Left lung (tissue), 10 donors: ENCODE data around the gene PAPPA. TPM values are rescaled to one million over a fixed set of nuclear protein-coding genes. Genes with fewer than 3 reads are reported as not detected.

ENCODE experiments used
- ATAC-seq: fragments of 200-7000 bp; cut with Tn5 transposase; one replicate; pipeline ENCODE4 v1.9.1; 2020; ENCODE audit warnings: moderate library complexity
- DNase-seq, 4 donors: peaks; one replicate each; pipeline ENCODE4 v3.0.0-alpha.2; 2013 to 2020
- H3K27ac ChIP-seq, 2 donors: fragments of 200-600 bp; sonication (generic) in 1 of 2; one replicate each; pipeline versions ENCODE4 v1.5.0 to v1.8.0; 2020 to 2021
- H3K27me3 ChIP-seq, 2 donors: fragments of 200-600 bp; sonication (generic) in 1 of 2; one replicate each; pipeline versions ENCODE4 v1.5.0 to v1.8.0; 2020 to 2021
- H3K36me3 ChIP-seq, 2 donors: fragments of 200-600 bp; sonication (generic) in 1 of 2; one replicate each; pipeline versions ENCODE4 v1.5.0 to v1.8.0; 2020 to 2021
- H3K4me1 ChIP-seq, 2 donors: fragments of 200-600 bp; one replicate each; pipeline ENCODE4 v1.8.0; 2021
- H3K4me3 ChIP-seq, 2 donors: fragments of 200-600 bp; sonication (generic) in 1 of 2; one replicate each; pipeline versions ENCODE4 v1.5.0 to v1.8.0; 2020 to 2021; ENCODE audit warnings: mild to moderate bottlenecking in 1 of 2
- H3K9me3 ChIP-seq, 2 donors: fragments of 200-600 bp; sonication (generic) in 1 of 2; one replicate each; pipeline versions ENCODE4 v1.5.0 to v1.8.0; 2020 to 2021
- intact Hi-C, 2 donors: fragments of 100-400 bp; cut with DNase I; formaldehyde crosslinking; loops; one replicate each; pipeline versions ENCODE4 v1.11.2 to v1.14.2; 2022
- polyA plus RNA-seq, 6 donors: library from polyadenylated mRNA; unstranded; fragments of 120-200 nt; gene quantifications; one replicate each; pipeline ENCODE4 v1.2.1, GENCODE V29; 2013; ENCODE audit not compliant: insufficient read length in 6 of 6
- total RNA-seq, 2 donors: library from RNA; stranded (reverse); fragmentation: NEBNext Ultra II Directional; extraction: Animal tissue kit (Norgen Biotek cat#: 25700); gene quantifications; one replicate each; pipeline ENCODE4 v1.2.1, GENCODE V29; 2021
- TF ChIP-seq, protein P1 (sequence below), 2 donors: fragments of 200-600 bp; sonication (generic) in 1 of 2; IDR thresholded peaks; one replicate each; pipeline versions ENCODE4 v1.5.0 to v1.8.0; 2021; ENCODE audit warnings: antibody characterized with exemption in 2 of 2
- donor health status: DM: no; HTN: yes; CAD: no.
- donor health status: DM: no; HTN: no; CAD: no.

The PAPPA gene
- total and polyA plus RNA-seq, 8 donors: 1.1 to 9.8 (median 1.3) TPM

DNA sequence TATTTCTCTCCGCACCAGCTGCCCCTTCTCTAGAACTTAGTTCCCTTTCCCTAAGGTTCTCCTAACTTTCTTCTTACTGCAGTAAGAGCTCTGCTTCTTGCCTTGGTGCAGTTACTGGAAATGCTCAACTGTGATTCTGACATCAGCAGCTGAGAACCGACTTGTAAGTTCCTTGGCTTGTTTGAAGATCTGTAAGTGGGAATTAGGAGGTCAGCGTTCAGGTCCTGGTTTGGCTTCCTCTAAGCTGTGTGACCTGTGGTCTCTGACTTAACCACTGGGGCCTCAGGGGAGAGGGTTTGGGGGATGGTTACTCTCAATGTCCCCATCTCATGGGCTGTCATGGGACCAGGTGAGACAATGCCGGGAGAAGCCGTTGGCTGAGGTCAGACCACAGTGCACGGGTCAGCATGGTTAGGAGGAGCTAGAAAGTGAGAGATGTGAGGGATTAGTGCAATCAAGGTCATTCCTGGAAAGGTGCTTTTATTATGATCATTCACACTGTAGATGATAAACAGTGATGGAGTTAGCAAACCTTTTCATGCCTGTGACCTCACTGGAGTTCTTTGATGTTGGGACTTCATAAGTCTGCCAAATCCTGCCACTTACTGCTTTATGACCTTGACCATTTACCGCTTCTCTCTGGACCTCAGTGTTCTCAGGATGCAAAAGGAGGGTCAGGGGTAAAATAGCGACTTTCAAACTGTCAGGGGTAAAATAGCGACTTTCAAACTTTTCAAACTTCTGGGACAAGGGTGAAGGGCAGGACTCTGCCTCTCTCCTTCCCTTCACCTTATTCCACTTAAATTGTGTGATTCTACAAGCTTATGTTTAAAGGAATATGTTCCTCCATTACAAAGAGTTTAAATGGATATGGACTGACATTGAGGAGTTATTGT is 7.3 kb downstream of the PAPPA start:
- intact Hi-C loops: no loop called here
- H3K4me3 ChIP-seq: no peak overlapping the region
- H3K36me3 ChIP-seq: no peaks in the 10 kb centered on the region
- no peak overlapping the region for H3K27ac ChIP-seq
- peaks cover 0 to 42% of the 10 kb centered on the region in 2 donors for H3K27me3 ChIP-seq
- ATAC-seq: no peak
- no peaks in the 10 kb centered on the region for H3K4me1 ChIP-seq
- no peak for DNase-seq
- TF ChIP-seq, protein P1, sequence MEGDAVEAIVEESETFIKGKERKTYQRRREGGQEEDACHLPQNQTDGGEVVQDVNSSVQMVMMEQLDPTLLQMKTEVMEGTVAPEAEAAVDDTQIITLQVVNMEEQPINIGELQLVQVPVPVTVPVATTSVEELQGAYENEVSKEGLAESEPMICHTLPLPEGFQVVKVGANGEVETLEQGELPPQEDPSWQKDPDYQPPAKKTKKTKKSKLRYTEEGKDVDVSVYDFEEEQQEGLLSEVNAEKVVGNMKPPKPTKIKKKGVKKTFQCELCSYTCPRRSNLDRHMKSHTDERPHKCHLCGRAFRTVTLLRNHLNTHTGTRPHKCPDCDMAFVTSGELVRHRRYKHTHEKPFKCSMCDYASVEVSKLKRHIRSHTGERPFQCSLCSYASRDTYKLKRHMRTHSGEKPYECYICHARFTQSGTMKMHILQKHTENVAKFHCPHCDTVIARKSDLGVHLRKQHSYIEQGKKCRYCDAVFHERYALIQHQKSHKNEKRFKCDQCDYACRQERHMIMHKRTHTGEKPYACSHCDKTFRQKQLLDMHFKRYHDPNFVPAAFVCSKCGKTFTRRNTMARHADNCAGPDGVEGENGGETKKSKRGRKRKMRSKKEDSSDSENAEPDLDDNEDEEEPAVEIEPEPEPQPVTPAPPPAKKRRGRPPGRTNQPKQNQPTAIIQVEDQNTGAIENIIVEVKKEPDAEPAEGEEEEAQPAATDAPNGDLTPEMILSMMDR (IDR thresholded peaks at IDR 0.05): no peak
- H3K9me3 ChIP-seq: no peaks in the 10 kb centered on the region

DNA sequence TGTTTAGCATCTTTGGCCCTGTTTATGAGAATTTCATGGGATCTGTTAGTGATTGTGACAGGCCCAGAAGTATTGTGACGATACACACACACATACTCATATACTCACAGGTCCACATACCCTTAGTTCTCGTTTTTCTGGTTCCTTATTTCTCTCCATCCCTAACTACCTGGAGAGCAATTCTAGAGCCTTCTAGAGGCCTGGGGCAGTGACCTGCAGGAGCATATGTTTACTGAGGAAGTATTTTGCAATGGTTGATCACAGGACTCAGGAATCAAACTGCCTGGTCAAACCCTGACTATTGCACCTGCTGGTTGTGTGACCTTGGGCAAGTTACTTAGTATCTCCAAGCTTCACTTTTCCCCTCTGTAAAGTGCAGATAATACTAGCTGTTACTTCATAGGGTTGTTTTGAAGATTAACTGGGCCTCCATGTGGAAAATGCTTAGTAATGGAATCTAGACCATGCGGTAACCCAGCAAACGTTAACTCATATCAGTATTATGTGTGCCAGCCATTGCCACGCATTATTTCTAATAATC is 8.7 kb downstream of the PAPPA start:
- Histone ChIP-seq H3K9me3 (no peaks in the 10 kb centered on the region), H3K36me3 (no peaks in the 10 kb centered on the region), H3K27ac (no peak overlapping the region), H3K4me1 (no peaks in the 10 kb centered on the region), H3K27me3 (peaks cover 0 to 29% of the 10 kb centered on the region in 2 donors), H3K4me3 (no peak overlapping the region)
- ATAC-seq (peak; percentile 54), DNase-seq (no peak)
- TF ChIP-seq, protein P1 (IDR thresholded peaks at IDR 0.05): no peak
- intact Hi-C loops: no loop called here

DNA sequence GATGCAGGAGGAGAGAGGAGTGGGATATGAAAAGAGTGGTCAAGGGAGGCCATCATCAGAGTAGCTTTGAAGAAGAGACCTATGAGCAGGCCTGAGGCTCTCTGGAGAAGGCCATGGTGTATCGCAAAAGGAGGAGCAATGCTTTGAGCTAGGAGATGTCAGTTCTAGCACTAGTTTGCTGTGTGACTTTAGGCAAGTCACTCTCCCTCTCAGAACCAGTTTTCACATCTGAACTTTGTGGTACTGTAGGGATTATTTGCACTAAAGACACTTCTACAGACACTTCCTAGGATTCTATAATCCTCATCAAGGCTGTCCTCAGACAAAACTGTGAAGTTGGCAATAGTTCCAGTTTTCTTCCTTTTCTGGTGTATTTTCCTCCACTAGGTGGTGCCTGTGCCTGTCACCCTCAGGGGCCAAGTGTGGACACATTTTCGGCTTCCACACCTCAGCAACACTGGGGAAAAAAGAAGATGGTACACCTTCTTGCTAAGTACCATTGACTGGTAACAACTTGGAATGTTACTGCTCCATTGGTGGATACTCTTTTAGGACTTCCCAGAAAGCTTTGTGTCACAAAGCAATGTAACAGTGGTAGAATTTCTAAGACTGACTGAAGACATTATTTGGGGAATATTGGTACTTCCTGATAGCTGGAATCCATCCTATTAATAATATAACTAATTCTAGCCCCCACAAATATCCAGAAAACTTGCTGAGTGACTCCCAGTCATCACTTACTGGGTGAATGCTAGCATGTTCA is 9.9 kb downstream of the PAPPA start:
- H3K4me3 ChIP-seq: no peak overlapping the region
- no peak overlapping the region for H3K27ac ChIP-seq
- H3K4me1 ChIP-seq: no peaks in the 10 kb centered on the region
- H3K9me3 ChIP-seq: no peaks in the 10 kb centered on the region
- peaks cover 0 to 17% of the 10 kb centered on the region in 2 donors for H3K27me3 ChIP-seq
- TF ChIP-seq, protein P1 (IDR thresholded peaks at IDR 0.05): peak in 1 of 2 donors; percentile 27
- no peaks in the 10 kb centered on the region for H3K36me3 ChIP-seq
- ATAC-seq (peak; percentile 31), DNase-seq (no peak)
- intact Hi-C loops: no loop called here

DNA sequence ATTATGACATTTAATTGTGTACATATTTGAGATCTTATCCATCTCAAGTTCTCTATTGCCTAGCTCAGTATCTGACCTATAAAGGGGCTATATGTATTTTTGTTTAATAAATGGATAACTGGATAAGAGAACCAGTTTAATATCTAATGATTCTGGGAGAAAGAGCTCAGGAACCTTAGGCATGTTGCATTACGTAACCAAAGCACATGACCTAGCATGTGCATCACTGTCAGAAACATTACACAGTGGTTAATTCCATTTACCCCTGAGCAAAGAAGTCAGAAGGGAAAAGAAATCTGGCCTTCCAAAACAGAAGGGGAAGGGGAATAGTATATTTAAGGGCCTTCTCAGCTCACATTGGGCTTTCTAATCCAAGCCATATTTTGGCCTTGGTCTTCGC is 12.3 kb downstream of the PAPPA start:
- DNase-seq (no peak), ATAC-seq (peak; percentile 17)
- no peak overlapping the region for H3K4me3 ChIP-seq
- H3K27ac ChIP-seq: no peak overlapping the region
- H3K4me1 ChIP-seq: no peaks in the 10 kb centered on the region
- H3K36me3 ChIP-seq: no peaks in the 10 kb centered on the region
- H3K9me3 ChIP-seq: no peaks in the 10 kb centered on the region
- TF ChIP-seq, protein P1 (IDR thresholded peaks at IDR 0.05): no peak
- H3K27me3 ChIP-seq: peaks cover 0 to 2% of the 10 kb centered on the region in 2 donors
- intact Hi-C loops: no loop called here

DNA sequence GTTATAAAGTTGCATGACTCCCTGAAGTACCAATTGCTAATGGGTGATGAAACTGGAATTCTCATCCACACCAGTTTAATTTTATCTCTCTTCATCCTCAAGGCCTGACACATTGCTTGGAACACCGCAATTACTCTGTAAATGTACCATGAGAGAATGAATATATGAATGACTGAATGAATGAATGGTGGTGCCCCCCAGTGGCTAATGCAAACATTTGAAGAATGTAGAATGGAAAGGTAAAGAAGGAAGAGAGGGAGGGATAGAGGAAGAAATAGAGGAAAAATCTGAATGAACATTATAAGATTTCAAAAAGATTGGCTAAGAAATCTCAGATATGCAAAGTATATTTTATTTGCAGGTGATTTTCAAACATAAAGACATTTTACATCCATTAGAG is 13.1 kb downstream of the PAPPA start:
- TF ChIP-seq, protein P1 (IDR thresholded peaks at IDR 0.05): no peak
- no peaks in the 10 kb centered on the region for H3K36me3 ChIP-seq
- H3K4me1 ChIP-seq: no peaks in the 10 kb centered on the region
- no peaks in the 10 kb centered on the region for H3K9me3 ChIP-seq
- H3K4me3 ChIP-seq: no peak overlapping the region
- H3K27me3 ChIP-seq: no peaks in the 10 kb centered on the region
- intact Hi-C loops: no loop called here
- DNase-seq (no peak), ATAC-seq (no peak)
- no peak overlapping the region for H3K27ac ChIP-seq
